WERI-Rb-1 (cell line): Measurements from ENCODE around the gene KIF1A.

ENCODE experiments used
- DNase-seq: peaks from one replicate; pipeline ENCODE4 v3.0.0-alpha.2; 2020
- H3K27ac ChIP-seq: fragments of 250-450 bp; sonication (Bioruptor Pico); 2 replicates; pipeline ENCODE4 v1.5.1; 2020; ENCODE audit warnings: mild to moderate bottlenecking, moderate library complexity
- H3K27me3 ChIP-seq: fragments of 250-450 bp; sonication (Bioruptor Pico); 2 replicates; pipeline ENCODE4 v1.5.1; 2021; ENCODE audit warnings: mild to moderate bottlenecking, low read depth, moderate library complexity; ENCODE audit not compliant: insufficient read depth, severe bottlenecking
- H3K36me3 ChIP-seq: fragments of 250-450 bp; sonication (Bioruptor Pico); 2 replicates; pipeline ENCODE4 v1.5.1; 2020; ENCODE audit warnings: mild to moderate bottlenecking, moderate library complexity
- H3K4me3 ChIP-seq: 2 replicates; pipeline ENCODE4 v1.5.1; 2011; ENCODE audit warnings: low read depth, mild to moderate bottlenecking, control low read depth, low read length
- H3K9me3 ChIP-seq: fragments of 250-450 bp; sonication (Bioruptor Pico); 2 replicates; pipeline ENCODE4 v1.5.1; 2021; ENCODE audit warnings: mild to moderate bottlenecking, moderate library complexity; ENCODE audit not compliant: severe bottlenecking
- TF ChIP-seq, protein P1 (sequence below): IDR thresholded peaks from 2 replicates; pipeline ENCODE4 v1.5.1; 2011; ENCODE audit warnings: low read depth, mild to moderate bottlenecking, control low read depth, inconsistent platforms, low read length

KIF1A gene

GRCh38 chr2:240672701-240673190 is 147.3 kb downstream of the KIF1A start:
- no peak overlapping the region for H3K27ac ChIP-seq
- no peak for DNase-seq
- H3K27me3 ChIP-seq, result no peaks in the 10 kb centered on the region
- no peaks in the 10 kb centered on the region for H3K9me3 ChIP-seq
- no peak overlapping the region for H3K4me3 ChIP-seq
- no peaks in the 10 kb centered on the region for H3K36me3 ChIP-seq
- TF ChIP-seq, protein P1, sequence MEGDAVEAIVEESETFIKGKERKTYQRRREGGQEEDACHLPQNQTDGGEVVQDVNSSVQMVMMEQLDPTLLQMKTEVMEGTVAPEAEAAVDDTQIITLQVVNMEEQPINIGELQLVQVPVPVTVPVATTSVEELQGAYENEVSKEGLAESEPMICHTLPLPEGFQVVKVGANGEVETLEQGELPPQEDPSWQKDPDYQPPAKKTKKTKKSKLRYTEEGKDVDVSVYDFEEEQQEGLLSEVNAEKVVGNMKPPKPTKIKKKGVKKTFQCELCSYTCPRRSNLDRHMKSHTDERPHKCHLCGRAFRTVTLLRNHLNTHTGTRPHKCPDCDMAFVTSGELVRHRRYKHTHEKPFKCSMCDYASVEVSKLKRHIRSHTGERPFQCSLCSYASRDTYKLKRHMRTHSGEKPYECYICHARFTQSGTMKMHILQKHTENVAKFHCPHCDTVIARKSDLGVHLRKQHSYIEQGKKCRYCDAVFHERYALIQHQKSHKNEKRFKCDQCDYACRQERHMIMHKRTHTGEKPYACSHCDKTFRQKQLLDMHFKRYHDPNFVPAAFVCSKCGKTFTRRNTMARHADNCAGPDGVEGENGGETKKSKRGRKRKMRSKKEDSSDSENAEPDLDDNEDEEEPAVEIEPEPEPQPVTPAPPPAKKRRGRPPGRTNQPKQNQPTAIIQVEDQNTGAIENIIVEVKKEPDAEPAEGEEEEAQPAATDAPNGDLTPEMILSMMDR, result no peak

GRCh38 chr2:240672076-240672700 is 147.8 kb downstream of the KIF1A start:
- no peaks in the 10 kb centered on the region for H3K9me3 ChIP-seq
- peaks cover 3% of the 10 kb centered on the region for H3K27me3 ChIP-seq
- DNase-seq, result no peak
- H3K4me3 ChIP-seq, result no peak overlapping the region
- H3K36me3 ChIP-seq, result no peaks in the 10 kb centered on the region
- TF ChIP-seq, protein P1, result no peak
- no peak overlapping the region for H3K27ac ChIP-seq

- no peaks in the 10 kb centered on the region for H3K36me3 ChIP-seq
- H3K9me3 ChIP-seq, result no peaks in the 10 kb centered on the region
- TF ChIP-seq, protein P1, result no peak
- no peak overlapping the region for H3K4me3 ChIP-seq
- no peak overlapping the region for H3K27ac ChIP-seq
- peaks cover 8% of the 10 kb centered on the region for H3K27me3 ChIP-seq
- no peak for DNase-seq
Observed at GRCh38 chr2:240670950-240671349, 149.1 kb downstream of the KIF1A start.

GRCh38 chr2:240670402-240670801 is 149.6 kb downstream of the KIF1A start:
- TF ChIP-seq, protein P1, result no peak
- no peak for DNase-seq
- H3K4me3 ChIP-seq, result no peak overlapping the region
- H3K27ac ChIP-seq, result no peak overlapping the region
- peaks cover 8% of the 10 kb centered on the region for H3K27me3 ChIP-seq
- no peaks in the 10 kb centered on the region for H3K9me3 ChIP-seq
- no peaks in the 10 kb centered on the region for H3K36me3 ChIP-seq

DNA sequence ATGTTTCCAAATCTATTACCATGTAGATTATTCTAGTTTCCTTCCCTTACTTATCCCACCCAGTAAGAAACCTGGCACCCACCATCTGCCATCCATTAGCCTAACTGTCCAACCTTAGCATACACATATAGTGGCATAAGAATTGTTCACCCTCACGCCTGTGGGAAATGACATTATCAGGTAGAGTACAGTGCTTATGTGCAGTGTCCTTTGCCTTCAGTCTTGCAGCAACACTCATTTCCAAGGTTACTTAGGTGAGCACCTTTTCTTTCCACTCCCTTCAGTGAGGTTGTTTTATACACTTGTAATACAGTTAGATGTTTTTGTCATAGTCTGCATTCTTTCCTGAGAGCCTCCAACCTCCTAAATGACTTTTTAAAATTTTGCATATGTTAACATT is 155.4 kb downstream of the KIF1A start:
- H3K4me3 ChIP-seq, result no peak overlapping the region
- H3K27me3 ChIP-seq, result peaks cover 8% of the 10 kb centered on the region

More for the DNA sequence above, 155.4 kb downstream of the KIF1A start:
- DNase-seq, result no peak
- H3K36me3 ChIP-seq, result no peaks in the 10 kb centered on the region
- TF ChIP-seq, protein P1, result no peak
- H3K27ac ChIP-seq, result no peak overlapping the region
- H3K9me3 ChIP-seq, result peaks cover 7% of the 10 kb centered on the region
